ENCODE measurements around the gene TRIM59.
"Not testable (repeated sequence)": the region's sequence is repeated elsewhere in the genome, so short reads cannot be mapped to it uniquely, and the experiment has no call there.

TRIM59 gene

DNA sequence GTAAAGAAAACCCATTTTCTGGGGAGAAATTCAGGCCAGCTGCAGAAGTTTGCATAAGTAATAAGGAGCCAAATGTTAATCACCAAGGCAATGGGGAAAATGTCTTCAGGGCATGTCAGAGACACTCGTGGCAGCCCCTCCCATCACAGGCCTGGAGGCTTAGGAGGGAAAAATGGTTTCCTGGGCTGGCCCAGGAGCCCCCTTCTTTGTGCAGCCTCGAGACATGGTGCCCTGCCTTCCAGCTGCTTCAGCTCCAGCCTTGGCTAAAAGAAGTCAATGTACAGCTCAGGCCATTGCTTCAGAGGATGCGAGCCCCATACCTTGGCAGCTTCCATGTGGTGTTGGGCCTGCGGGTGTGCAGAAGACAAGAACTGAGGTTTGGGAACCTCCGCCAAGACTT, 20.6 kb upstream of the TRIM59 start:
- DNase-seq (ENCODE audit: low read depth, low spot score): no peak
- H3K4me3 ChIP-seq: no peak overlapping the region
- H3K27ac ChIP-seq: no peak overlapping the region
- TF ChIP-seq EZH2 (IDR thresholded peaks at IDR 0.05) (no peak), POLR2AphosphoS5 (IDR thresholded peaks at IDR 0.05; ENCODE audit: borderline replicate concordance, low read depth, low read length) (no peak), FOXP2 (optimal IDR thresholded peaks at IDR 0.05; ENCODE audit: control extremely low read depth, extremely low read length, insufficient read depth) (no peak)
- H3K9ac ChIP-seq (ENCODE audit: insufficient read length): no peak overlapping the region
- no peaks in the 10 kb centered on the region for H3K36me3 ChIP-seq (ENCODE audit: insufficient read depth, low read length)
- no peaks in the 10 kb centered on the region for H3K9me3 ChIP-seq (ENCODE audit: low read depth, low read length)

DNA sequence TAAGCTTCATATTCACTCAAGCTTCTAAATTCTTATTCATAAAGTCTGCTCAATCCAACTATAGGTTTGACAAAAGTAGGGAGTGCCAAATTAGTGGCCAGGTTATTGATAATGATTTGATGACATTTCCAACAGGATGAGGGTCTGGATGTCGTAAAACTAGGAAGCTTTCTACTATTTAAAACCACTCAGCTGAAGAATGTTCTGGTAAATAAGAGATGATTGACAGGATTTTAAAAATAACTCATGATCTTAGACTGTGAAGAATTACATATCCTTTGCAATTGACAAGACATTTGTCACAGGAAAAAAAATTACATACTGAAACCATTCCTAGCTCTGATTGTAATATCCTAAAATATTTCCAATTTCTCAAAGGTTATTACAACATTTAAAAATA, 15.4 kb upstream of the TRIM59 start:
- Histone ChIP-seq H3K9me3 (ENCODE audit: low read depth, low read length) (no peaks in the 10 kb centered on the region), H3K36me3 (ENCODE audit: insufficient read depth, low read length) (no peaks in the 10 kb centered on the region), H3K9ac (ENCODE audit: insufficient read length) (no peak overlapping the region), H3K4me3 (no peak overlapping the region), H3K27ac (no peak overlapping the region)
- no peak for DNase-seq (ENCODE audit: low read depth, low spot score)
- no peak for TF ChIP-seq FOXP2 (optimal IDR thresholded peaks at IDR 0.05; ENCODE audit: control extremely low read depth, extremely low read length, insufficient read depth)
- no peak for TF ChIP-seq EZH2 (IDR thresholded peaks at IDR 0.05)
- TF ChIP-seq POLR2AphosphoS5 (IDR thresholded peaks at IDR 0.05; ENCODE audit: borderline replicate concordance, low read depth, low read length): no peak

DNA sequence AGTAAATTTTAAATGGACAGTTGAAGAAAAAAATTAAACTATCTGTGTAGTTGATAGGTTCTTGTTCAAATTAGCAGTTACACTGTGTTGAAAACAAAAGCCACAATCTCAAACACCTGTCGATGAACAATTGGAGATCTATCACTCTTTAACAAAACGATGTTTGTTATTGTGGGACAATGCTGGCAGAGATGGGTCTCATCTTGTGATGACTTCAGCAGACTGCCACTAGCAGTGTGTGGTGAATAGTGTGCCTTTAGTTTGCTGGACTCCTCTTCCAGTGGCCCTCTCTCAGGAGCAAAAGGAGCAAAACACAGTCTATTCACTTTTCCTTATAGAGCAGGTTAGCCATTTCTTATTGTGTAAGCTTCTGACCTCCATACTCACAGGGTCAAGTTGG, 14.7 kb upstream of the TRIM59 start:
- no peak overlapping the region for H3K27ac ChIP-seq
- no peaks in the 10 kb centered on the region for H3K36me3 ChIP-seq (ENCODE audit: insufficient read depth, low read length)
- no peak overlapping the region for H3K4me3 ChIP-seq
- H3K9ac ChIP-seq (ENCODE audit: insufficient read length): no peak overlapping the region
- no peak for TF ChIP-seq FOXP2 (optimal IDR thresholded peaks at IDR 0.05; ENCODE audit: control extremely low read depth, extremely low read length, insufficient read depth)
- TF ChIP-seq POLR2AphosphoS5 (IDR thresholded peaks at IDR 0.05; ENCODE audit: borderline replicate concordance, low read depth, low read length): no peak
- TF ChIP-seq EZH2 (IDR thresholded peaks at IDR 0.05): no peak
- DNase-seq (ENCODE audit: low read depth, low spot score): no peak
- no peaks in the 10 kb centered on the region for H3K9me3 ChIP-seq (ENCODE audit: low read depth, low read length)

DNA sequence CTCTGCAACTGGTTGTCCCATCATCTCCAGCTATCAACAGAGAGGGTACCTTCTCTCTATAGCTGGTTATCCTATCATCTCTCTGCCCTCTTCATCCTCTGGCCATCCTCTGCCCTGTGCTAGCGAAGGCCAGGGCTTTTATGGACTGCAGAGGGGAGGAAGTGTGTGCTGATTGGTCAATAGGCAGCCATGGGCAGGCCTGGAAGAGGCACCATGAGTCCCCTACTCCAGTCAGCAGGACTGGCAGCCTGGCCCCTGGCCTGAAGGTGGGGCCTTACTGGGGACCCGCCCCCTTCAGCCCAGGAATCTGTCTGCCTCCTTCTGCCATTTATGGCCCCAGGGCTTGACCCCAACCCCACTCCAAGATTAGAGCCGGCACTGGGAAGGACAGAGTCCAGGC, 10.4 kb upstream of the TRIM59 start:
- Histone ChIP-seq H3K9ac (ENCODE audit: insufficient read length) (no peak overlapping the region), H3K36me3 (ENCODE audit: insufficient read depth, low read length) (no peaks in the 10 kb centered on the region), H3K4me3 (no peak overlapping the region), H3K27ac (no peak overlapping the region), H3K9me3 (ENCODE audit: low read depth, low read length) (no peaks in the 10 kb centered on the region)
- no peak for TF ChIP-seq POLR2AphosphoS5 (IDR thresholded peaks at IDR 0.05; ENCODE audit: borderline replicate concordance, low read depth, low read length)
- no peak for TF ChIP-seq FOXP2 (optimal IDR thresholded peaks at IDR 0.05; ENCODE audit: control extremely low read depth, extremely low read length, insufficient read depth)
- TF ChIP-seq EZH2 (IDR thresholded peaks at IDR 0.05): no peak
- DNase-seq (ENCODE audit: low read depth, low spot score): no peak

DNA sequence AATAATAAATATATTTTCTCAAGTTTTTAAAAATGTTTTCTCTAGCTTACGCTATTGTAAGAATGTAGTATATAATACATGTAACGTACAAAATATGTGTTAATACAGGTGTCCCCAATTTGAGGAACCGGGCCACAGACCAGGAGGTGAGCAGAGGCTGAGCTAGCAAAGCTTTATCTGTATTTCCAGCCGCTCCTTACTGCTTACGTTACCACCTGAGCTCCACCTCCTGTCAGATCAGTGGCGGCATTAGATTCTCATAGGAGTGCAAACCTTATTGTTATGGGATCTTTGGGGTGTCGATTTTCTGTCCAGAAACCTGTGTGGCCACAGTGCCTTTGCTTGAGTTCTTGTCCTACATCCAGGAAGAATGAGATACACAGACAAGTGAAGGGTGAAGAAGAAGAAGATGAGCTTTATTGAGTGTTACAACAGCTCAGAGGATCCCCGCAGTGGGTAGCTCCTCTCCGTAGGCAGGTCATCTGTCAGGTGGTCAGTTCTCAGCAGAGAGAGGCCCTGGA, 9.9 kb upstream of the TRIM59 start:
- H3K9ac ChIP-seq (ENCODE audit: insufficient read length): no peak overlapping the region
- no peak overlapping the region for H3K4me3 ChIP-seq
- no peaks in the 10 kb centered on the region for H3K36me3 ChIP-seq (ENCODE audit: insufficient read depth, low read length)
- no peak for DNase-seq (ENCODE audit: low read depth, low spot score)
- no peak overlapping the region for H3K27ac ChIP-seq
- H3K9me3 ChIP-seq (ENCODE audit: low read depth, low read length): no peaks in the 10 kb centered on the region
- TF ChIP-seq POLR2AphosphoS5 (IDR thresholded peaks at IDR 0.05; ENCODE audit: borderline replicate concordance, low read depth, low read length) (no peak), EZH2 (IDR thresholded peaks at IDR 0.05) (no peak), FOXP2 (optimal IDR thresholded peaks at IDR 0.05; ENCODE audit: control extremely low read depth, extremely low read length, insufficient read depth) (no peak)

DNA sequence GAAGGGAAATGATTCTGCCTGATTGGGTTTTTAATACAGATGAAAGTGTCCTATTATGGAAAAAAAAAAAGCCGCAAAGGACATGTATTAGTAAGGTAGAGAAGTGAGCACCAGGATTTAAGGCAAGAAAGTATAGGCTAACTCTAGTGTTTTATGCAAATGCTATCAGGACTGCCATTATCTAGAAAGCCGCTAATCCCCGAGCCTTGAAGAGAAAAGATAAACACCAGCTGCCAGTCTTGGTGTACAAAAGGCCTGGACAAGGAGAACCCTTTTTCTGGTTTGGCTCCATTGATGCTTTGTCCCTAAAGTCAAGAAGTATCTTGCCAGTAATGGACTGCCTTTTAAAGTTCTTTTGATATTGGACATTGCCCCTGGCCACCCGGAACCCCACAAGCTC, 8.6 kb upstream of the TRIM59 start:
- Histone ChIP-seq H3K27ac (no peak overlapping the region), H3K9me3 (ENCODE audit: low read depth, low read length) (no peaks in the 10 kb centered on the region), H3K9ac (ENCODE audit: insufficient read length) (no peak overlapping the region), H3K36me3 (ENCODE audit: insufficient read depth, low read length) (no peaks in the 10 kb centered on the region), H3K4me3 (no peak overlapping the region)
- TF ChIP-seq FOXP2 (optimal IDR thresholded peaks at IDR 0.05; ENCODE audit: control extremely low read depth, extremely low read length, insufficient read depth) (no peak), POLR2AphosphoS5 (IDR thresholded peaks at IDR 0.05; ENCODE audit: borderline replicate concordance, low read depth, low read length) (no peak), EZH2 (IDR thresholded peaks at IDR 0.05) (no peak)
- no peak for DNase-seq (ENCODE audit: low read depth, low spot score)

DNA sequence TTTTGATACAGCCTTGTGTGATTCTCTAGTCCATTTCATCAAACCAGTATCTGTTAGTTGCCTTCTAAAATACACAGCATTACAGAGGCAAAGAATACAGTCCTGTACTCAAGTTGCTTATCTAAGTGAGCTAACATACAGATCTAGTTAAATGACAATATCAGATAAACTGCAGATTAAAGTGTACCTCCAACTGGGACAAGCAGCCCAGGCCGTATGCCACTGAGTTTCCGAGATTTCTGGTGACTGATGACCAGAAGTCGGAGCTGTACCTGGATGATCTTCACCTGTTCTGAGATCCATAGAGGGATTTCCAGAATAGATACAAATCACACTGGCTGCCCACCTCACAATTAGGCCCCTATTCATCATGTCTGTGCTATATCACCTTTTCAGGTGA, 6.3 kb upstream of the TRIM59 start:
- DNase-seq (ENCODE audit: low read depth, low spot score): no peak
- Histone ChIP-seq H3K27ac (no peak overlapping the region), H3K36me3 (ENCODE audit: insufficient read depth, low read length) (no peaks in the 10 kb centered on the region), H3K9ac (ENCODE audit: insufficient read length) (no peak overlapping the region), H3K9me3 (ENCODE audit: low read depth, low read length) (no peaks in the 10 kb centered on the region), H3K4me3 (no peak overlapping the region)
- TF ChIP-seq FOXP2 (optimal IDR thresholded peaks at IDR 0.05; ENCODE audit: control extremely low read depth, extremely low read length, insufficient read depth): no peak
- no peak for TF ChIP-seq EZH2 (IDR thresholded peaks at IDR 0.05)
- TF ChIP-seq POLR2AphosphoS5 (IDR thresholded peaks at IDR 0.05; ENCODE audit: borderline replicate concordance, low read depth, low read length): no peak

DNA sequence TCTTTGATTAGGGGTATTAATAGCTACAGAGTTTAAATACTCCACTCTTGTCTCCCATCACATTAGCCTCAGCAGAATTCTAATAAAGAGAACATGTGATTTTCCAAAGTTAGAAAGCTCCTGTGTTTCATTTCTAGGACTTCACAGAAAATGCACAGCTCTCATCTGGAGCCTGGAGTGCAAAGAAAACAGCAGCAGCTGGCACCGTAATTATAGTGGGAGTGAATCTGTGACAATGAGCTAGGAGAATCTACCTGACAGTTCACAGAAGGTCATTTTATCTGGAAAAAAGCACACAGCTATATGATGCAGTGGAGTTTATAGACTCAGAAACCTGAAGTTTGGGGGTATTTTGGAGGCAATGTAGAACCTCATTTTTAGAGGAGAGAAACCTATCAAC, 5.4 kb upstream of the TRIM59 start:
- no peaks in the 10 kb centered on the region for H3K36me3 ChIP-seq (ENCODE audit: insufficient read depth, low read length)
- H3K27ac ChIP-seq: no peak overlapping the region
- no peak overlapping the region for H3K9ac ChIP-seq (ENCODE audit: insufficient read length)
- no peaks in the 10 kb centered on the region for H3K9me3 ChIP-seq (ENCODE audit: low read depth, low read length)
- DNase-seq (ENCODE audit: low read depth, low spot score): no peak
- no peak for TF ChIP-seq POLR2AphosphoS5 (IDR thresholded peaks at IDR 0.05; ENCODE audit: borderline replicate concordance, low read depth, low read length)
- TF ChIP-seq FOXP2 (optimal IDR thresholded peaks at IDR 0.05; ENCODE audit: control extremely low read depth, extremely low read length, insufficient read depth): no peak
- TF ChIP-seq EZH2 (IDR thresholded peaks at IDR 0.05): no peak
- no peak overlapping the region for H3K4me3 ChIP-seq

DNA sequence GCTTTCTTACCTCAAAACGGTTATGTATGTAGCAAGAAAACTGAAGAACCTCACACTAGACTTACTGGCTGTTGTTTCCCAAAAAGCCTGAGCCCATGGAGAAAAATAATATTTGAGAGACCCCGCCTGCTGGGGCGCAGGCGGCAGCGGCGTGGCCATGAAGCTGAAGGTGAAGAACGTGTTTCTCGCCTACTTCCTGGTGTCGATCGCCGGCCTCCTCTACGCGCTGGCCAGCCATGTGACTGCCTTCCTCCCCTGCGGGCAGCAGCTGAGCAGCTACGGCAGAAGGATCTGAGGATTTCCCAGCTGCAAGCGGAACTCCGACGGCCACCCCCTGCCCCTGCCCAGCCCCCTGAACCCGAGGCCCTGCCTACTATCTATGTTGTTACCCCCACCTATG, 2.7 kb upstream of the TRIM59 start:
- not testable (repeated sequence) for H3K9me3 ChIP-seq (ENCODE audit: low read depth, low read length); DNase-seq (ENCODE audit: low read depth, low spot score); H3K27ac ChIP-seq; H3K36me3 ChIP-seq (ENCODE audit: insufficient read depth, low read length); H3K9ac ChIP-seq (ENCODE audit: insufficient read length); H3K4me3 ChIP-seq
